Stimulated activated CD8-positive, alpha-beta memory T cell treated with anti-CD3 and anti-CD28 coated beads, Interleukin-12 subunit alpha, Interleukin-12 subunit beta, amount 100 ng/mL, for 1 hour (primary cell): Measurements from ENCODE around the gene GGTLC2.
"Not testable (repeated sequence)": the region's sequence is repeated elsewhere in the genome, so short reads cannot be mapped to it uniquely, and the experiment has no call there.

Experiments used
- DNase-seq: peaks from one replicate; pipeline ENCODE4 v3.0.0-alpha.2; 2020; ENCODE audit warnings: low read depth

The GGTLC2 gene

GRCh38 chr22:22638313-22638712, 6.1 kb upstream of the GGTLC2 start:
- DNase-seq, result not testable (repeated sequence)

GRCh38 chr22:22642255-22642654, 2.2 kb upstream of the GGTLC2 start:
- DNase-seq, result not testable (repeated sequence)

GRCh38 chr22:22645969-22646368, 1.6 kb downstream of the GGTLC2 start:
- DNase-seq, result not testable (repeated sequence)

- DNase-seq, result not testable (repeated sequence)
These were observed 3.5 kb downstream of the GGTLC2 start for GRCh38 chr22:22647952-22648351.

- DNase-seq, result not testable (repeated sequence)
These were observed 4.6 kb downstream of the GGTLC2 start for GRCh38 chr22:22648863-22649536.

GRCh38 chr22:22649761-22650160, 5.3 kb downstream of the GGTLC2 start:
- DNase-seq, result not testable (repeated sequence)

- DNase-seq, result not testable (repeated sequence)
These were observed 6.0 kb downstream of the GGTLC2 start for GRCh38 chr22:22650398-22650797.

GRCh38 chr22:22650803-22651515, 6.5 kb downstream of the GGTLC2 start:
- not testable (repeated sequence) for DNase-seq

- not testable (repeated sequence) for DNase-seq
These were observed 7.2 kb downstream of the GGTLC2 start for GRCh38 chr22:22651593-22651992.

GRCh38 chr22:22652102-22652501, 7.7 kb downstream of the GGTLC2 start:
- not testable (repeated sequence) for DNase-seq

- DNase-seq, result not testable (repeated sequence)
These were observed 8.2 kb downstream of the GGTLC2 start for GRCh38 chr22:22652573-22652972.

- DNase-seq, result not testable (repeated sequence)
These were observed 9.4 kb downstream of the GGTLC2 start for GRCh38 chr22:22653677-22654381.

- DNase-seq, result no peak
These were observed 11.3 kb downstream of the GGTLC2 start for GRCh38 chr22:22655452-22656290.

- no peak for DNase-seq
These were observed 13.3 kb downstream of the GGTLC2 start for GRCh38 chr22:22657712-22658111.

GRCh38 chr22:22661275-22661674, 16.9 kb downstream of the GGTLC2 start:
- DNase-seq, result no peak

- DNase-seq, result no peak
These were observed 17.7 kb downstream of the GGTLC2 start for GRCh38 chr22:22662095-22662494.

GRCh38 chr22:22663861-22664800, 19.7 kb downstream of the GGTLC2 start:
- no peak for DNase-seq

- DNase-seq, result no peak
These were observed 22.1 kb downstream of the GGTLC2 start for GRCh38 chr22:22666307-22667091.

- DNase-seq, result no peak
These were observed 23.8 kb downstream of the GGTLC2 start for GRCh38 chr22:22667966-22668880.
